Vagina (tissue), 2 donors: ENCODE data around the gene TIMM44.

Experiments
- POLR2A ChIP-seq, 2 donors: fragments of 450-650 bp; IDR thresholded peaks; one replicate each; pipeline ENCODE4 v1.6.1; 2017; ENCODE audit warnings: antibody characterized with exemption in 2 of 2, mild to moderate bottlenecking in 2 of 2, moderate library complexity in 2 of 2
- TF ChIP-seq, protein P1 (sequence below), 3 experiments: fragments of 450-650 bp in 2 of 3; fragments of 200-600 bp in 1 of 3; sonication (generic) in 1 of 3; IDR thresholded peaks; one replicate each; pipeline ENCODE4 v1.5.1; 2017 to 2019; ENCODE audit warnings: antibody characterized with exemption in 3 of 3, mild to moderate bottlenecking in 2 of 3, moderate library complexity in 2 of 3

DNA sequence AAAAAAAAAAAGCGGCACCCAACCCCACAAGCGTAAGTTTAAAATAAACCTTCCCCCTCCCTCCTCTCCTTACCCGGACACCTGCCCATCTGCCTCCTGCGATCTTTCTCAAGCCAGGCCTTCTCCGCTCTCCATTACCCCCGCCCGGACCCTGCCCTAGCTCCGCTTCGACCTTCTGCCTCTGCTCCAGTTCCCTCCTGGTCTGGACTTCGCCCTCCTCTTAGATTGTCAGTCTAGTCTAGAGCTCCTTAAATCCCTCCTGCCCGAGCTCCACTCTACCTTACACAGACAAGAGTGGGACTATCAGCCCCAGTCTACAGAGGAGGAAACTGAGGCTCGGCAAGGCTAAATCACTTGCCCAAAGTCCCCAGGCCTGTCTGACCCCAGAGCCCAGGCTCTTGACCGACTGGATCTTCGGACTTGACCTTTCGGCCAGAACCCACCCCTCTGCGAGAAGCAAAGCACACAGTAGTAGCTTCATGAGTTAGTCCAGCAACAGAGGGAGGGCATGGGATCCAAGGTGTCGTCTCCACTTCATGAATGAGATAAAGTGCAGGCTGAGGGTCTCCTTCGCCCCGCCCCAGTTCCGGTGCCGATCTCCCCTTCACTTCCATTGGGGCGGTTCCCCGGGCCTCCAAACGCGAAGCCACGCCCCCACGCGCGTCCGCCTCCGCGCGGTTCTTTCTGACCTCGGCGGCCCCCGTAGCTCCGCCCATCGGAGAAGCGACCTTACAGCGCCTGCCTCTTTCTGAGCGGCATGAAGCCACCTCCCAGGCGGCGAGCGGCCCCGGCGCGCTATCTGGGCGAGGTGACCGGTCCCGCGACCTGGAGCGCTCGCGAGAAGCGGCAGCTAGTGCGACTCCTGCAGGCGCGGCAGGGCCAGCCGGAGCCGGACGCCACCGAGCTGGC lies 23.6 kb downstream of the TIMM44 start, which contains the start of gene SNAPC2:
- TF ChIP-seq, protein P1, sequence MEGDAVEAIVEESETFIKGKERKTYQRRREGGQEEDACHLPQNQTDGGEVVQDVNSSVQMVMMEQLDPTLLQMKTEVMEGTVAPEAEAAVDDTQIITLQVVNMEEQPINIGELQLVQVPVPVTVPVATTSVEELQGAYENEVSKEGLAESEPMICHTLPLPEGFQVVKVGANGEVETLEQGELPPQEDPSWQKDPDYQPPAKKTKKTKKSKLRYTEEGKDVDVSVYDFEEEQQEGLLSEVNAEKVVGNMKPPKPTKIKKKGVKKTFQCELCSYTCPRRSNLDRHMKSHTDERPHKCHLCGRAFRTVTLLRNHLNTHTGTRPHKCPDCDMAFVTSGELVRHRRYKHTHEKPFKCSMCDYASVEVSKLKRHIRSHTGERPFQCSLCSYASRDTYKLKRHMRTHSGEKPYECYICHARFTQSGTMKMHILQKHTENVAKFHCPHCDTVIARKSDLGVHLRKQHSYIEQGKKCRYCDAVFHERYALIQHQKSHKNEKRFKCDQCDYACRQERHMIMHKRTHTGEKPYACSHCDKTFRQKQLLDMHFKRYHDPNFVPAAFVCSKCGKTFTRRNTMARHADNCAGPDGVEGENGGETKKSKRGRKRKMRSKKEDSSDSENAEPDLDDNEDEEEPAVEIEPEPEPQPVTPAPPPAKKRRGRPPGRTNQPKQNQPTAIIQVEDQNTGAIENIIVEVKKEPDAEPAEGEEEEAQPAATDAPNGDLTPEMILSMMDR (IDR thresholded peaks at IDR 0.05): no peak
- peak in 1 of 2 donors; percentile 55 for TF ChIP-seq POLR2A (IDR thresholded peaks at IDR 0.05)
